ENCODE data around the gene FOXP1. TPM values are rescaled to one million over a fixed set of nuclear protein-coding genes. Genes with fewer than 3 reads are reported as not detected.

FOXP1 gene
- total and polyA plus RNA-seq, 2 of the 8 experiments (the other 6 are each of a cell fraction or from before 2014, with no cell fraction given), result 13.9 to 25.4 TPM

DNA sequence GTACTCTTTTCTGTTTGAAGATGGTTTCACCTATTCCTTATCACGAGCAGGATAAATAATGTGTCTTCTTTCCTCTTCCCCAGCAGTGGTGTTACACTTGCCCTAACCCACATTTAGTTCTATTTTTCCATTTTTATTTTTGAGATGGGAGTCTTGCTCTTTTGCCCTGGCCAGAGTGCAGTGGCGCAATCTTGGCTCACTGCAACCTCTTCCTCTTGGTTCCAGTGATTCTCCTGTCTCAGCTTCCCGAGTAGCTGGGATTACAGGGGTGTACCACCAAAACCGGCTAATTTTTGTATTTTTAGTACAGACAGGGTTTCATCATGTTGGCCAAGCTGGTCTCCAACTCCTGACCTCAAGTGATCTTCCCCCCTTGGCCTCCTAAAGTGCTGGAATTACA is 372.4 kb downstream of the FOXP1 start:
- no peaks in the 10 kb centered on the region for H3K27me3 ChIP-seq (replicated peaks in 1 of 4; ENCODE audit: control insufficient read depth in 3 of 4, extremely low read depth in 1 of 4, insufficient read depth in 3 of 4, low read length in 3 of 4)
- no peak for FAIRE-seq
- no peak overlapping the region for H3K23ac ChIP-seq (ENCODE audit: insufficient read length)

More for the DNA sequence above, 372.4 kb downstream of the FOXP1 start:
- TF ChIP-seq MAFK (IDR thresholded peaks at IDR 0.05; ENCODE audit: low read depth, low read length) (no peak), SP4 (IDR thresholded peaks at IDR 0.05; ENCODE audit: low read length) (no peak), SAP30 (IDR thresholded peaks at IDR 0.05; ENCODE audit: insufficient read depth, insufficient replicate concordance, low read length) (no peak), RFX5 (IDR thresholded peaks at IDR 0.05; ENCODE audit: borderline replicate concordance, low read depth, low read length) (no peak), SP1 (IDR thresholded peaks at IDR 0.05; ENCODE audit: low read depth, low read length) (no peak), RBBP5 (IDR thresholded peaks at IDR 0.05; ENCODE audit: borderline replicate concordance, low read depth, low read length) (no peak), TBP (IDR thresholded peaks at IDR 0.05; ENCODE audit: low read depth, low read length) (no peak), KDM1A (IDR thresholded peaks at IDR 0.05; ENCODE audit: borderline replicate concordance, low read length) (no peak), RXRA (IDR thresholded peaks at IDR 0.05; ENCODE audit: insufficient read depth, low read depth, low read length) (no peak), TAF7 (optimal IDR thresholded peaks at IDR 0.05; ENCODE audit: borderline replicate concordance, low read depth, low read length) (no peak)
- TF ChIP-seq, protein P1, sequence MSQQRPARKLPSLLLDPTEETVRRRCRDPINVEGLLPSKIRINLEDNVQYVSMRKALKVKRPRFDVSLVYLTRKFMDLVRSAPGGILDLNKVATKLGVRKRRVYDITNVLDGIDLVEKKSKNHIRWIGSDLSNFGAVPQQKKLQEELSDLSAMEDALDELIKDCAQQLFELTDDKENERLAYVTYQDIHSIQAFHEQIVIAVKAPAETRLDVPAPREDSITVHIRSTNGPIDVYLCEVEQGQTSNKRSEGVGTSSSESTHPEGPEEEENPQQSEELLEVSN (IDR thresholded peaks at IDR 0.05), result no peak
- TF ChIP-seq, protein P2, sequence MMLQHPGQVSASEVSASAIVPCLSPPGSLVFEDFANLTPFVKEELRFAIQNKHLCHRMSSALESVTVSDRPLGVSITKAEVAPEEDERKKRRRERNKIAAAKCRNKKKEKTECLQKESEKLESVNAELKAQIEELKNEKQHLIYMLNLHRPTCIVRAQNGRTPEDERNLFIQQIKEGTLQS (IDR thresholded peaks at IDR 0.05; ENCODE audit: insufficient read depth, low read depth, low read length), result no peak
- Histone ChIP-seq H3K4ac (replicated peaks; ENCODE audit: insufficient read length, low read depth, low read length) (no peak overlapping the region), H2BK120ac (replicated peaks; ENCODE audit: low read depth, low read length) (no peak overlapping the region), H2BK5ac (ENCODE audit: low read depth, low read length) (no peak overlapping the region), H3K14ac (ENCODE audit: insufficient read length) (no peak overlapping the region), H2AK5ac (ENCODE audit: low read depth, low read length) (no peak overlapping the region), H2AFZ (ENCODE audit: low read length) (no peak overlapping the region), H4K8ac (ENCODE audit: extremely low read depth, insufficient read depth, low read length) (no peak overlapping the region), H3K4me3 (ENCODE audit: extremely low read depth in 1 of 4, insufficient read depth in 2 of 4, low read depth in 3 of 4, low read length in 4 of 4) (no peak overlapping the region), H4K5ac (ENCODE audit: insufficient read length, low read depth, low read length) (no peak overlapping the region), H3K9ac (replicated peaks in 1 of 4; ENCODE audit: extremely low read depth in 1 of 4, low read depth in 3 of 4, low read length in 3 of 4) (no peak overlapping the region), H3K4me1 (replicated peaks in 1 of 4; ENCODE audit: control insufficient read depth in 3 of 4, insufficient read depth in 4 of 4, low read length in 3 of 4) (peaks cover 2 to 16% (median 12%) of the 10 kb centered on the region in 4 experiments; a peak in 6 of 7 replicates), H3K79me1 (ENCODE audit: low read depth, low read length) (peaks cover 2% of the 10 kb centered on the region; the same call in 1 of the 2 replicates), H3K56ac (replicated peaks; ENCODE audit: insufficient read length, low read depth, low read length) (no peak overlapping the region), H3K4me2 (ENCODE audit: insufficient read depth in 1 of 2, low read depth in 2 of 2, low read length in 2 of 2) (no peak overlapping the region), H3K36me3 (ENCODE audit: control insufficient read depth in 2 of 4, insufficient read depth in 4 of 4, low read length in 3 of 4) (no peaks in the 10 kb centered on the region), H3K18ac (ENCODE audit: extremely low read depth, low read length) (no peak overlapping the region), H4K20me1 (replicated peaks in 1 of 2; ENCODE audit: control insufficient read depth in 1 of 2, insufficient read depth in 2 of 2, low read length in 2 of 2) (peaks cover 2 to 4% of the 10 kb centered on the region in 2 experiments), H2BK20ac (ENCODE audit: low read length) (no peak overlapping the region), H3K27ac (ENCODE audit: low read depth, low read length) (no peak overlapping the region), H4K91ac (replicated peaks; ENCODE audit: insufficient read length, low read length) (no peak overlapping the region), H2BK15ac (ENCODE audit: low read length) (no peak overlapping the region), H3K9me3 (ENCODE audit: insufficient read depth in 2 of 2, low read depth in 1 of 2, low read length in 1 of 2) (no peaks in the 10 kb centered on the region), H3K79me2 (ENCODE audit: control insufficient read depth in 1 of 2, insufficient read depth in 2 of 2, low read length in 2 of 2) (peaks cover 0 to 32% of the 10 kb centered on the region in 2 experiments; a peak in 2 of 4 replicates), H2BK12ac (ENCODE audit: low read depth, low read length) (no peak overlapping the region), H3K23me2 (ENCODE audit: low read depth, low read length) (no peaks in the 10 kb centered on the region)
- no peak for DNase-seq (ENCODE audit: low read depth in 1 of 2, low spot score in 2 of 2)
- CTCF ChIA-PET (ENCODE audit: partially characterized antibody), result interaction anchor here (0.6 kb wide), 1 partner anchor 114 kb away, joined by 4 read pairs; no protein-coding TSS in a partner anchor
- 93% methylated on average over 4 of the region's 4 CpGs; no CpG with 5 or more reads in 1 of the 2 experiments for WGBS, 2 experiments (ENCODE audit: extremely low coverage in 1 of 2, insufficient coverage in 1 of 2, insufficient read length in 1 of 2, insufficient replicate concordance in 2 of 2, low coverage in 1 of 2, low lambda C conversion rate in 2 of 2, missing lambda C conversion rate in 1 of 2)
- POLR2A ChIA-PET (ENCODE audit: partially characterized antibody), result no interaction called here

Measured in H1 (cell line).